Lower leg skin (tissue), 4 donors: ENCODE data around the gene TRMT112. TPM values are rescaled to one million over a fixed set of nuclear protein-coding genes. Genes with fewer than 3 reads are reported as not detected.

Experiments
- DNase-seq, 2 donors: peaks; one replicate each; pipeline ENCODE4 v3.0.0-alpha.2; 2019; ENCODE audit warnings: low spot score in 2 of 2
- H3K4me3 ChIP-seq: fragments of 200-600 bp; sonication (generic); 2 replicates; pipeline ENCODE4 v1.5.1; 2017; ENCODE audit warnings: mild to moderate bottlenecking, low read depth; ENCODE audit not compliant: poor library complexity, severe bottlenecking
- CTCF ChIP-seq, 3 donors: fragments of 450-650 bp; IDR thresholded peaks; one replicate each; pipeline ENCODE4 v1.5.1; 2016; ENCODE audit warnings: antibody characterized with exemption in 3 of 3, mild to moderate bottlenecking in 3 of 3, moderate library complexity in 2 of 3
- POLR2A ChIP-seq, 2 donors: fragments of 450-650 bp; IDR thresholded peaks; one replicate each; pipeline ENCODE4 v1.6.1; 2016 to 2017; ENCODE audit warnings: antibody characterized with exemption in 2 of 2, mild to moderate bottlenecking in 1 of 2, moderate library complexity in 1 of 2
- WGBS, 2 donors: methylation state at CpG; one replicate each; pipeline ENCODE4 v1.1.5; 2018; 5-methylcytosine and 5-hydroxymethylcytosine counted together
- intact Hi-C: fragments of 100-400 bp; cut with DNase I; formaldehyde crosslinking; loops from one replicate; pipeline ENCODE4 v1.15.0; 2023; ENCODE audit warnings: low total_unique reads
- total RNA-seq, 4 donors: library from RNA; depleted of rRNA; stranded (reverse); fragments of >200 nt; gene quantifications; one replicate each; pipeline ENCODE4 v1.1.0, GENCODE V29; 2016

TRMT112 gene
- total RNA-seq, 4 donors from 2014 or later, result 199 to 356 (median 255) TPM

- 72 to 82% methylated on average over 12 of the region's 12 CpGs for WGBS, 2 donors
- H3K4me3 ChIP-seq, result no peak overlapping the region
- no peak for DNase-seq
- TF ChIP-seq CTCF (IDR thresholded peaks at IDR 0.05), result no peak
- TF ChIP-seq POLR2A (IDR thresholded peaks at IDR 0.05), result no peak
- intact Hi-C loops, result no loop called here
Measured at GRCh38 chr11:64347193-64347867, 30.0 kb upstream of the TRMT112 start.

GRCh38 chr11:64344787-64345186, 27.4 kb upstream of the TRMT112 start:
- intact Hi-C loops, result no loop called here
- TF ChIP-seq POLR2A (IDR thresholded peaks at IDR 0.05), result no peak

DNA sequence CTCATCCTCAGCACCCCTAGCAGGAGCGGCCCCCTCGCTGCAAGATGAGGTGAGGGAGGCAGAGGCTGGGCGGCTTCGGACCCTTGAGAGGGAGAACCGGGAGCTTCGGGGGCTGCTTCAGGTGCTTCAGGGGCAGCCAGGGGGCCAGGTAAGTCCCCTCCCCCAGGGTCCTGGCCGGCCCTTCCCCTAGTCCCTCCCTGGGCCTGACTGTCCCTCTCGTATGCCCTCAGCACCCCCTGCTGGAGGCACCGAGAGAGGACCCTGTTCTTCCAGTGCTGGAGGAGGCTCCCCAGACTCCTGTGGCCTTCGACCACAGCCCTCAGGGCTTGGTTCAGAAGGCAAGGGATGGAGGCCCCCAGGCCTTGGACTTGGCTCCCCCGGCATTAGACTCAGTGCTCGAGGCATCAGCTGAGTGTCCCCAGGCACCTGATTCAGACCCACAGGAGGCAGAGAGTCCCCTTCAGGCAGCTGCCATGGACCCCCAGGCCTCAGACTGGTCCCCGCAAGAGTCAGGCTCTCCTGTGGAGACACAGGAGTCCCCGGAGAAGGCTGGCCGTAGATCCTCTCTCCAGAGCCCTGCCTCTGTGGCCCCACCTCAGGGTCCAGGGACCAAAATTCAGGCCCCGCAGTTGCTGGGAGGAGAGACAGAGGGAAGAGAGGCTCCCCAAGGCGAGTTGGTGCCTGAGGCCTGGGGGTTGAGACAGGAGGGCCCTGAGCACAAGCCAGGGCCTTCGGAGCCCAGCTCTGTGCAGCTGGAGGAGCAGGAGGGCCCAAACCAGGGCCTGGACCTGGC, 26.6 kb upstream of the TRMT112 start:
- WGBS, 2 donors, result 90% methylated on average over 18 of the region's 18 CpGs
- H3K4me3 ChIP-seq, result no peak overlapping the region
- DNase-seq, result no peak
- intact Hi-C loops, result no loop called here
- no peak for TF ChIP-seq POLR2A (IDR thresholded peaks at IDR 0.05)
- no peak for TF ChIP-seq CTCF (IDR thresholded peaks at IDR 0.05)

More at GRCh38 chr11:64344787-64345186, 27.4 kb upstream of the TRMT112 start:
- H3K4me3 ChIP-seq, result no peak overlapping the region
- DNase-seq, result no peak
- 93 to 98% methylated on average over 20 to 28 of the region's 28 CpGs for WGBS, 2 donors

- intact Hi-C loops, result no loop called here
- H3K4me3 ChIP-seq, result no peak overlapping the region
- DNase-seq, result no peak
- WGBS, 2 donors, result 53 to 61% methylated on average over 28 to 29 of the region's 29 CpGs
- no peak for TF ChIP-seq POLR2A (IDR thresholded peaks at IDR 0.05)
- TF ChIP-seq CTCF (IDR thresholded peaks at IDR 0.05), result no peak
Measured at GRCh38 chr11:64342869-64343745, 25.7 kb upstream of the TRMT112 start.

DNA sequence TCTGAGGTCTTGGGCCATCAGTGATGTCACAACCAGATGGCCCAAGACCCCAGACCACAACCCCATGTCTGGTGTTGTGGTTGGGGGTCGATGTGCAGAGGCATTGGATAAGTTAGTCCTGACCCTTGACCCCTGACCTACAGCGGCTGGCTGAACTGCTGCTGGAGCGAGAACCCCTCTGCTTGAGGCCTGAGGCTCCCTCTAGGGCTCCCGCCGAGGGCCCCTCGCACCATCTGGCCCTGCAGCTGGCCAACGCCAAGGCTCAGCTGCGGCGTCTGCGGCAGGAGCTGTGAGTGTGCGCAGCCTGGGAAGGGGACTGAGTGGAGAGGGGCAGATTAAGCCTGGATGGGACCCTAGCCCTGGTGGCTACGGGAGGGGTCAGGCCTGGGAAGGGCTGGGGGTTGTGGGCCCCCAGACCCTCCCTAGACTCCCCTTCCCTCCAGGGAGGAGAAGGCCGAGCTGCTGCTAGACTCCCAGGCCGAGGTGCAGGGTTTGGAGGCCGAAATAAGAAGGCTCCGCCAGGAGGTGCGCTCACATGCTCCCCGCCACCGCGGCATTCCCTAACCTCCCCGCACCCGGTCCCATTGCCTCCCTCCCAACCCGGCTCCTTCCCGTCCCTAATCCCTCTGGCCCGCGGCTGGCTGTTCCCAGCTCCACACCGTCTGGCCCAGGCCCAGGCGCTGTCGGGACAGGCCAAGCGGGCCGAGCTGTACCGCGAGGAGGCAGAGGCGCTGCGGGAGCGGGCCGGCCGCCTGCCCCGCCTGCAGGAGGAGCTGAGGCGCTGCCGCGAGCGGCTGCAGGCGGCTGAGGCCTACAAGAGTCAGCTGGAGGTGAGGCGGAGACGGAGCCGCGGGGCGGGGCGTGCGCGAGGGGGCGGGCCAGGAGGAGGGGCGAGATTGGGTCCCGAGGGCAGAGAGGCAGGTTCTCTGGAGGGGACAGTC, 24.8 kb upstream of the TRMT112 start:
- TF ChIP-seq POLR2A (IDR thresholded peaks at IDR 0.05), result no peak
- TF ChIP-seq CTCF (IDR thresholded peaks at IDR 0.05), result no peak
- H3K4me3 ChIP-seq, result no peak overlapping the region
- 20 to 25% methylated on average over 46 to 48 of the region's 55 CpGs for WGBS, 2 donors
- peak; percentile 84 to 97 for DNase-seq
- intact Hi-C loops, result no loop called here
